Central memory CD8-positive, alpha-beta T cell (primary cell): ENCODE data around the gene PER2.
"Not testable (repeated sequence)": the region's sequence is repeated elsewhere in the genome, so short reads cannot be mapped to it uniquely, and the experiment has no call there.

ENCODE experiments used
- ATAC-seq: fragments of 150-1000 bp; cut with Tn5 transposase; replicated peaks from 2 replicates; pipeline ENCODE4 v1.10.0; 2022; ENCODE audit warnings: mild to moderate bottlenecking, moderate FRiP score, moderate number of reproducible peaks; ENCODE audit not compliant: poor library complexity, severe bottlenecking; ENCODE audit errors: extremely low read depth
- DNase-seq, 2 donors: peaks; one replicate each; pipeline ENCODE4 v3.0.0; 2021; ENCODE audit warnings: low spot score in 2 of 2
- H3K27ac Mint-ChIP-seq: one replicate; pipeline ENCODE4 v1.8.0; 2022; ENCODE audit warnings: low read depth, mild to moderate bottlenecking, moderate library complexity, mixed read lengths
- H3K27me3 Mint-ChIP-seq: one replicate; pipeline ENCODE4 v1.8.0; 2022; ENCODE audit warnings: mixed read lengths
- H3K36me3 Mint-ChIP-seq: one replicate; pipeline ENCODE4 v1.8.0; 2022; ENCODE audit warnings: mild to moderate bottlenecking, moderate library complexity, mixed read lengths; ENCODE audit not compliant: insufficient read depth
- H3K4me1 Mint-ChIP-seq: one replicate; pipeline ENCODE4 v1.8.0; 2022; ENCODE audit warnings: mixed read lengths
- H3K4me3 Mint-ChIP-seq: one replicate; pipeline ENCODE4 v1.8.0; 2022; ENCODE audit warnings: mild to moderate bottlenecking, moderate library complexity, mixed read lengths
- H3K9me3 Mint-ChIP-seq: one replicate; pipeline ENCODE4 v1.8.0; 2022; ENCODE audit warnings: mixed read lengths

PER2 gene

GRCh38 chr2:238278626-238279323 lies 9.6 kb downstream of the PER2 start:
- H3K4me1 Mint-ChIP-seq = peaks cover 31% of the 10 kb centered on the region
- no peak for ATAC-seq
- H3K27me3 Mint-ChIP-seq = no peaks in the 10 kb centered on the region
- H3K27ac Mint-ChIP-seq = no peak overlapping the region
- H3K36me3 Mint-ChIP-seq = peaks cover 17% of the 10 kb centered on the region
- H3K9me3 Mint-ChIP-seq = no peaks in the 10 kb centered on the region
- no peak for DNase-seq
- no peak overlapping the region for H3K4me3 Mint-ChIP-seq

- H3K27me3 Mint-ChIP-seq = no peaks in the 10 kb centered on the region
- H3K36me3 Mint-ChIP-seq = peaks cover 18% of the 10 kb centered on the region
- ATAC-seq (no peak), DNase-seq (no peak)
- no peaks in the 10 kb centered on the region for H3K9me3 Mint-ChIP-seq
- H3K4me3 Mint-ChIP-seq = no peak overlapping the region
- H3K4me1 Mint-ChIP-seq = peaks cover 22% of the 10 kb centered on the region
- no peak overlapping the region for H3K27ac Mint-ChIP-seq
Measured at GRCh38 chr2:238277695-238278094, 10.7 kb downstream of the PER2 start.

- DNase-seq = no peak
- Mint-ChIP-seq H3K4me1 (peaks cover 10% of the 10 kb centered on the region), H3K9me3 (no peaks in the 10 kb centered on the region), H3K36me3 (peaks cover 22% of the 10 kb centered on the region), H3K27me3 (no peaks in the 10 kb centered on the region), H3K4me3 (no peak overlapping the region), H3K27ac (no peak overlapping the region)
- ATAC-seq = no peak
Measured at GRCh38 chr2:238274152-238274865, 14.1 kb downstream of the PER2 start.

GRCh38 chr2:238273433-238273832 lies 15.0 kb downstream of the PER2 start:
- not testable (repeated sequence) for H3K27me3 Mint-ChIP-seq, ATAC-seq, H3K4me3 Mint-ChIP-seq, H3K4me1 Mint-ChIP-seq, H3K27ac Mint-ChIP-seq, DNase-seq, H3K9me3 Mint-ChIP-seq
- peaks cover 22% of the 10 kb centered on the region for H3K36me3 Mint-ChIP-seq

- DNase-seq (no peak), ATAC-seq (no peak)
- Mint-ChIP-seq H3K4me1 (no peaks in the 10 kb centered on the region), H3K4me3 (no peak overlapping the region), H3K27ac (no peak overlapping the region), H3K9me3 (no peaks in the 10 kb centered on the region), H3K27me3 (no peaks in the 10 kb centered on the region), H3K36me3 (peaks cover 21% of the 10 kb centered on the region)
Measured at GRCh38 chr2:238272156-238272555, 16.3 kb downstream of the PER2 start.

GRCh38 chr2:238271686-238272085 lies 16.7 kb downstream of the PER2 start:
- not testable (repeated sequence) for H3K9me3 Mint-ChIP-seq, H3K4me1 Mint-ChIP-seq, H3K27ac Mint-ChIP-seq, H3K27me3 Mint-ChIP-seq, DNase-seq, H3K4me3 Mint-ChIP-seq, ATAC-seq
- peaks cover 21% of the 10 kb centered on the region for H3K36me3 Mint-ChIP-seq

GRCh38 chr2:238271061-238271554 lies 17.3 kb downstream of the PER2 start:
- Mint-ChIP-seq H3K9me3 (no peaks in the 10 kb centered on the region), H3K4me1 (no peaks in the 10 kb centered on the region), H3K36me3 (peaks cover 21% of the 10 kb centered on the region), H3K4me3 (no peak overlapping the region), H3K27ac (no peak overlapping the region), H3K27me3 (no peaks in the 10 kb centered on the region)
- DNase-seq (no peak), ATAC-seq (no peak)

GRCh38 chr2:238270606-238271005 lies 17.8 kb downstream of the PER2 start:
- Mint-ChIP-seq H3K4me3 (no peak overlapping the region), H3K27ac (no peak overlapping the region), H3K4me1 (no peaks in the 10 kb centered on the region), H3K9me3 (no peaks in the 10 kb centered on the region), H3K27me3 (no peaks in the 10 kb centered on the region), H3K36me3 (peaks cover 20% of the 10 kb centered on the region)
- DNase-seq (no peak), ATAC-seq (peak; percentile 14)

GRCh38 chr2:238269741-238270140 lies 18.7 kb downstream of the PER2 start:
- Mint-ChIP-seq H3K4me3 (no peak overlapping the region), H3K9me3 (no peaks in the 10 kb centered on the region), H3K4me1 (no peaks in the 10 kb centered on the region), H3K36me3 (peaks cover 16% of the 10 kb centered on the region), H3K27ac (no peak overlapping the region), H3K27me3 (no peaks in the 10 kb centered on the region)
- DNase-seq (no peak), ATAC-seq (no peak)

GRCh38 chr2:238267884-238268680 lies 20.3 kb downstream of the PER2 start:
- peaks cover 7% of the 10 kb centered on the region for H3K4me1 Mint-ChIP-seq
- H3K9me3 Mint-ChIP-seq = no peaks in the 10 kb centered on the region
- ATAC-seq = no peak
- H3K27ac Mint-ChIP-seq = no peak overlapping the region
- H3K27me3 Mint-ChIP-seq = no peaks in the 10 kb centered on the region
- H3K4me3 Mint-ChIP-seq = no peak overlapping the region
- H3K36me3 Mint-ChIP-seq = peaks cover 15% of the 10 kb centered on the region
- DNase-seq = no peak

GRCh38 chr2:238267341-238267710 lies 21.1 kb downstream of the PER2 start:
- H3K27me3 Mint-ChIP-seq = no peaks in the 10 kb centered on the region

GRCh38 chr2:238265605-238266004 lies 22.8 kb downstream of the PER2 start:
- no peak for ATAC-seq
- no peak overlapping the region for H3K27ac Mint-ChIP-seq
- H3K27me3 Mint-ChIP-seq = no peaks in the 10 kb centered on the region
- H3K9me3 Mint-ChIP-seq = no peaks in the 10 kb centered on the region
- peaks cover 7% of the 10 kb centered on the region for H3K4me1 Mint-ChIP-seq
- no peak overlapping the region for H3K4me3 Mint-ChIP-seq
- DNase-seq = no peak
- H3K36me3 Mint-ChIP-seq = peaks cover 11% of the 10 kb centered on the region

More at GRCh38 chr2:238267341-238267710, 21.1 kb downstream of the PER2 start:
- no peak overlapping the region for H3K27ac Mint-ChIP-seq
- ATAC-seq (no peak), DNase-seq (no peak)
- H3K36me3 Mint-ChIP-seq = peaks cover 11% of the 10 kb centered on the region
- no peaks in the 10 kb centered on the region for H3K9me3 Mint-ChIP-seq
- peaks cover 7% of the 10 kb centered on the region for H3K4me1 Mint-ChIP-seq
- no peak overlapping the region for H3K4me3 Mint-ChIP-seq
